Left renal cortex interstitium (tissue), 4 donors: ENCODE data around the gene CADM1. TPM values are rescaled to one million over a fixed set of nuclear protein-coding genes. Genes with fewer than 3 reads are reported as not detected.

ENCODE experiments used
- DNase-seq, 4 donors: peaks; one replicate each; pipeline ENCODE4 v3.0.0-alpha.2; 2013; ENCODE audit warnings: low read depth in 4 of 4, low spot score in 2 of 4, missing footprints in 1 of 4
- polyA plus RNA-seq, 4 donors: library from polyadenylated mRNA; unstranded; fragments of 120-200 nt; gene quantifications; one replicate each; pipeline ENCODE4 v1.2.1, GENCODE V29; 2013; ENCODE audit not compliant: insufficient read length in 4 of 4

The CADM1 gene
- polyA plus RNA-seq, 4 donors: 120 to 140 (median 132) TPM

- no peak for DNase-seq
Observed at GRCh38 chr11:115363921-115364320, 140.3 kb downstream of the CADM1 start.

GRCh38 chr11:115363426-115363825 lies 140.8 kb downstream of the CADM1 start:
- no peak for DNase-seq

- DNase-seq: no peak
Observed at GRCh38 chr11:115362997-115363396, 141.2 kb downstream of the CADM1 start.

- no peak for DNase-seq
Observed at GRCh38 chr11:115361025-115361424, 143.2 kb downstream of the CADM1 start.

GRCh38 chr11:115360186-115360824 lies 143.9 kb downstream of the CADM1 start:
- DNase-seq: no peak

- no peak for DNase-seq
Observed at GRCh38 chr11:115357066-115357465, 147.1 kb downstream of the CADM1 start.

- DNase-seq: no peak
Observed at GRCh38 chr11:115352805-115353485, 151.3 kb downstream of the CADM1 start.

GRCh38 chr11:115349335-115350017 lies 154.7 kb downstream of the CADM1 start:
- DNase-seq: no peak

- no peak for DNase-seq
Observed at GRCh38 chr11:115348416-115348815, 155.8 kb downstream of the CADM1 start.

GRCh38 chr11:115347106-115347505 lies 157.1 kb downstream of the CADM1 start:
- no peak for DNase-seq

GRCh38 chr11:115345840-115346239 lies 158.4 kb downstream of the CADM1 start:
- DNase-seq: no peak

- DNase-seq: no peak
Observed at GRCh38 chr11:115345361-115345760, 158.9 kb downstream of the CADM1 start.

GRCh38 chr11:115344846-115345245 lies 159.4 kb downstream of the CADM1 start:
- DNase-seq: no peak

- no peak for DNase-seq
Observed at GRCh38 chr11:115342142-115342541, 162.1 kb downstream of the CADM1 start.

- no peak for DNase-seq
Observed at GRCh38 chr11:115340874-115341273, 163.3 kb downstream of the CADM1 start.

- no peak for DNase-seq
Observed at GRCh38 chr11:115338476-115338875, 165.7 kb downstream of the CADM1 start.

GRCh38 chr11:115334932-115335788 lies 169.1 kb downstream of the CADM1 start:
- DNase-seq: no peak

- DNase-seq: no peak
Observed at GRCh38 chr11:115333949-115334348, 170.3 kb downstream of the CADM1 start.

GRCh38 chr11:115333121-115333520 lies 171.1 kb downstream of the CADM1 start:
- no peak for DNase-seq

GRCh38 chr11:115330684-115331482 lies 173.3 kb downstream of the CADM1 start:
- DNase-seq: no peak
